SK-N-SH (cell line): ENCODE results near the gene KISS1R. TPM values are rescaled to one million over a fixed set of nuclear protein-coding genes. Genes with fewer than 3 reads are reported as not detected.

Source experiments
- CTCF ChIA-PET: fragments of 300-600, 350-600 bp; formaldehyde crosslinking; extraction: SDS; loops from one replicate; lab custom pipeline; 2021; lab: Yijun Ruan, JAX
- POLR2A ChIA-PET: fragments of 350-600 bp; sonication (Branson Sonifier 250); formaldehyde crosslinking; extraction: SDS; loops from one replicate; lab custom pipeline; 2020; ENCODE audit warnings: antibody characterized with exemption, inconsistent platforms; lab: Yijun Ruan, JAX
- DNase-seq: peaks from one replicate; pipeline ENCODE4 v3.0.0; 2012
- H2AFZ ChIP-seq: fragments of 200-600 bp; sonication (generic); 2 replicates; pipeline ENCODE4 v1.8.1; 2016; ENCODE audit warnings: antibody characterized with exemption, mild to moderate bottlenecking, low read depth
- H3F3A ChIP-seq: fragments of 200-600 bp; sonication (generic); replicated peaks from 2 replicates; pipeline ENCODE3; 2016; ENCODE audit warnings: antibody characterized with exemption, mild to moderate bottlenecking; ENCODE audit not compliant: insufficient read depth
- H3K27ac ChIP-seq, 2 experiments: fragments of 200-500 bp in 1 of 2; fragments of 200-600 bp in 1 of 2; sonication (Bioruptor generic) in 1 of 2; sonication (generic), shearing (Covaris generic) in 1 of 2; 2 replicates each; pipeline versions ENCODE4 v1.5.1 to v1.6.1; 2014 to 2016; ENCODE audit warnings: low read depth in 2 of 2, inconsistent platforms in 1 of 2, low read length in 1 of 2, mild to moderate bottlenecking in 1 of 2, mixed read lengths in 1 of 2
- H3K27me3 ChIP-seq: fragments of 200-600 bp; sonication (generic), shearing (Covaris generic); 2 replicates; pipeline ENCODE4 v1.6.1; 2016; ENCODE audit warnings: mixed run types; ENCODE audit not compliant: insufficient read depth
- H3K36me3 ChIP-seq, 2 experiments: fragments of 200-500 bp in 1 of 2; fragments of 200-600 bp in 1 of 2; sonication (Bioruptor generic) in 1 of 2; sonication (generic) in 1 of 2; replicated peaks in 1 of 2; 2 replicates each; pipeline versions ENCODE3 to v1.5.1; 2014 to 2016; ENCODE audit warnings: low read length in 1 of 2, mild to moderate bottlenecking in 1 of 2; ENCODE audit not compliant: insufficient read depth in 2 of 2, control insufficient read depth in 1 of 2
- H3K4me1 ChIP-seq, 2 experiments: fragments of 200-500 bp in 1 of 2; fragments of 200-600 bp in 1 of 2; sonication (Bioruptor generic) in 1 of 2; sonication (generic), shearing (Covaris generic) in 1 of 2; 2 replicates each; pipeline versions ENCODE4 v1.5.1 to v1.6.1; 2014 to 2016; ENCODE audit warnings: low read depth in 1 of 2, low read length in 1 of 2, mixed run types in 1 of 2; ENCODE audit not compliant: insufficient read depth in 2 of 2, control insufficient read depth in 1 of 2
- H3K4me2 ChIP-seq: fragments of 200-600 bp; sonication (generic), shearing (Covaris generic); 2 replicates; pipeline ENCODE4 v1.6.1; 2017; ENCODE audit warnings: mixed run types
- H3K4me3 ChIP-seq, 2 experiments: fragments of 200-500 bp in 1 of 2; fragments of 200-600 bp in 1 of 2; sonication (Bioruptor generic) in 1 of 2; sonication (generic), shearing (Covaris generic) in 1 of 2; 2 replicates each; pipeline versions ENCODE4 v1.5.1 to v1.8.1; 2014 to 2016; ENCODE audit warnings: low read depth in 2 of 2, inconsistent platforms in 1 of 2, low read length in 1 of 2, mild to moderate bottlenecking in 1 of 2, mixed read lengths in 1 of 2, moderate library complexity in 1 of 2
- H3K79me2 ChIP-seq: fragments of 200-600 bp; sonication (generic); 2 replicates; pipeline ENCODE4 v1.8.1; 2017; ENCODE audit warnings: mild to moderate bottlenecking; ENCODE audit not compliant: insufficient read depth
- H3K9ac ChIP-seq: fragments of 200-600 bp; sonication (generic); 2 replicates; pipeline ENCODE4 v1.6.1; 2017; ENCODE audit warnings: mixed run types
- H3K9me2 ChIP-seq: fragments of 200-600 bp; sonication (generic); 2 replicates; pipeline ENCODE4 v1.6.1; 2017; ENCODE audit warnings: mixed run types
- H3K9me3 ChIP-seq: fragments of 200-600 bp; sonication (generic); 2 replicates; pipeline ENCODE4 v1.6.1; 2017; ENCODE audit warnings: mixed run types, mild to moderate bottlenecking, moderate library complexity
- H4K20me1 ChIP-seq: fragments of 200-600 bp; sonication (generic); 2 replicates; pipeline ENCODE4 v1.6.1; 2017; ENCODE audit warnings: mild to moderate bottlenecking, mixed run types; ENCODE audit not compliant: insufficient read depth
- ELF1 ChIP-seq: IDR thresholded peaks from 2 replicates; pipeline ENCODE4 v1.4.0; 2012
- GATA2 ChIP-seq: sonication (generic); formaldehyde crosslinking; IDR thresholded peaks from 2 replicates; pipeline ENCODE4 v1.5.0; 2020; ENCODE audit warnings: mild to moderate bottlenecking, missing genetic modification reagents
- NFIC ChIP-seq: IDR thresholded peaks from 2 replicates; pipeline ENCODE4 v1.4.0; 2012; ENCODE audit warnings: borderline replicate concordance
- PBX3 ChIP-seq: IDR thresholded peaks from 2 replicates; pipeline ENCODE4; 2012
- RFX5 ChIP-seq: IDR thresholded peaks from 2 replicates; pipeline ENCODE4 v1.6.1; 2012; ENCODE audit warnings: mild to moderate bottlenecking, improper control_type of control experiment, low read length
- SIN3A ChIP-seq: IDR thresholded peaks from 2 replicates; pipeline ENCODE4 v1.6.1; 2012; ENCODE audit warnings: low read depth, mild to moderate bottlenecking, low read length, moderate library complexity, borderline replicate concordance
- TCF12 ChIP-seq: IDR thresholded peaks from 2 replicates; pipeline ENCODE4 v1.4.0; 2012
- TEAD4 ChIP-seq: IDR thresholded peaks from 2 replicates; pipeline ENCODE4 v1.4.0; 2012; ENCODE audit warnings: mild to moderate bottlenecking, borderline replicate concordance; ENCODE audit not compliant: insufficient read depth
- YY1 ChIP-seq: IDR thresholded peaks from 2 replicates; pipeline ENCODE4 v1.4.0; 2012; ENCODE audit warnings: low read depth, mild to moderate bottlenecking
- ZBTB33 ChIP-seq: IDR thresholded peaks from 2 replicates; pipeline ENCODE4 v1.4.0; 2012; ENCODE audit warnings: low read depth, borderline replicate concordance
- WGBS: methylation state at CpG from one replicate; pipeline ENCODE4 v1.1.6; 2017; ENCODE audit warnings: low lambda C conversion rate; 5-methylcytosine and 5-hydroxymethylcytosine counted together
- polyA plus RNA-seq, 3 experiments: library from polyadenylated mRNA; depleted of rRNA; stranded (reverse); fragments of >200 nt; gene quantifications; 2 replicates each; pipeline ENCODE4 v1.2.3, GENCODE V29; 2012
- TF ChIP-seq, protein P1 (sequence below): IDR thresholded peaks from 2 replicates; pipeline ENCODE4 v1.4.0; 2012; ENCODE audit warnings: low read depth, borderline replicate concordance

The KISS1R gene
- polyA plus RNA-seq, 1 of the 3 experiments (the other 2 are of a cell fraction), result not detected

DNA sequence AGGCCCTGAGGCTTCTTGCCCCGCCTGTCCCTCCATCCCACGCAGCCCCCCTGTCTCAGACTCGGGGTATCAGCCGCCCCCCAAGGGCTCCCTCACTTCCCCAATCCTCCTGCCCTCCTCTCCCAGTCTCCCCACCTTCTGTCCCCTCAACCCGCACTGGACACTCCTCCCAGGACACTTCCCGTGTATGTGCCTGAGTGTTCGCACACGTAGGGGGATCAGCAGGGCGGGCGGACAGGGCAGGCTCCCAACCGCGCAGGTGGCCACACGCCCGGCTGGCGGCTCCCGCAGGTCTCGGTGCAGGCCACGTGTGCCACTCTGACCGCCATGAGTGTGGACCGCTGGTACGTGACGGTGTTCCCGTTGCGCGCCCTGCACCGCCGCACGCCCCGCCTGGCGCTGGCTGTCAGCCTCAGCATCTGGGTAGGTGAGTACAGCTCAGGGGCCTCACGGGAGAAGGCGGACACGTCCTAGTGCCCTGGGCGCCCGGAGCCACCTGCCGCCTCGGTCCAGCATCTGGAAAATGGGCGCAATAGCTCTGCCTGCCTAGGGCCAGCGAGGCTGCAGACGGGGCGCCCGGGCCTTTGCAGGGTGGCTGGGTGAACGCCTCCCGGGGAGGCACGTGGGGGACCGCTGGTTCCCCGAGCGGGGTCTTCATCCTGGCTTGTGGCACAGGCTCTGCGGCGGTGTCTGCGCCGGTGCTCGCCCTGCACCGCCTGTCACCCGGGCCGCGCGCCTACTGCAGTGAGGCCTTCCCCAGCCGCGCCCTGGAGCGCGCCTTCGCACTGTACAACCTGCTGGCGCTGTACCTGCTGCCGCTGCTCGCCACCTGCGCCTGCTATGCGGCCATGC lies 2.3 kb downstream of the KISS1R start:
- H3K9me2 ChIP-seq, result no peaks in the 10 kb centered on the region
- no peak overlapping the region for H3K27ac ChIP-seq
- H2AFZ ChIP-seq, result no peak overlapping the region
- H3K9me3 ChIP-seq, result no peaks in the 10 kb centered on the region
- no peaks in the 10 kb centered on the region for H4K20me1 ChIP-seq
- no peak overlapping the region for H3K9ac ChIP-seq
- POLR2A ChIA-PET, result no interaction called here
- peaks cover 26% of the 10 kb centered on the region for H3F3A ChIP-seq
- WGBS, result 16% methylated on average over 27 of the region's 68 CpGs
- H3K4me3 ChIP-seq, result no peak overlapping the region
- CTCF ChIA-PET, result interaction anchor here (0.7 to 11.2 kb wide), 7 partner anchors 10 to 149 kb away, joined by 3 to 161 read pairs (median 5); partner anchors contain the start of genes CFD and WDR18
- H3K79me2 ChIP-seq, result no peaks in the 10 kb centered on the region
- no peaks in the 10 kb centered on the region for H3K36me3 ChIP-seq
- DNase-seq, result no peak
- no peak overlapping the region for H3K4me2 ChIP-seq
- TF ChIP-seq ELF1 (no peak), NFIC (no peak)
- peaks cover under 1 to 17% of the 10 kb centered on the region in 2 experiments; a peak in 1 of 4 replicates for H3K4me1 ChIP-seq
- H3K27me3 ChIP-seq, result peaks cover 41% of the 10 kb centered on the region

DNA sequence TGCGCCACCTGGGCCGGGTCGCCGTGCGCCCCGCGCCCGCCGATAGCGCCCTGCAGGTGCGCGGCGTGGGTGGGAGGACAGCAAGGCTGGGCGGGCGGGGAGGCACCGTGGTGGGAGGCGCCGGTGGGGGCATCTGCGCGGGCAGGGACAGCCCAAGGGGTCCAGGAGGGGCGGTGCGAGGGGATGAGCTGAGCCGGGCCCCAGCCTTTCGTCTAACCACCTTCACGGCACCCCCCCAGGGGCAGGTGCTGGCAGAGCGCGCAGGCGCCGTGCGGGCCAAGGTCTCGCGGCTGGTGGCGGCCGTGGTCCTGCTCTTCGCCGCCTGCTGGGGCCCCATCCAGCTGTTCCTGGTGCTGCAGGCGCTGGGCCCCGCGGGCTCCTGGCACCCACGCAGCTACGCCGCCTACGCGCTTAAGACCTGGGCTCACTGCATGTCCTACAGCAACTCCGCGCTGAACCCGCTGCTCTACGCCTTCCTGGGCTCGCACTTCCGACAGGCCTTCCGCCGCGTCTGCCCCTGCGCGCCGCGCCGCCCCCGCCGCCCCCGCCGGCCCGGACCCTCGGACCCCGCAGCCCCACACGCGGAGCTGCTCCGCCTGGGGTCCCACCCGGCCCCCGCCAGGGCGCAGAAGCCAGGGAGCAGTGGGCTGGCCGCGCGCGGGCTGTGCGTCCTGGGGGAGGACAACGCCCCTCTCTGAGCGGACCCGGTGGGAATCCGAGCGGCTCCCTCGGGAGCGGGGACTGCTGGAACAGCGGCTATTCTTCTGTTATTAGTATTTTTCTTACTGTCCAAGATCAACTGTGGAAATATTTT lies 3.1 kb downstream of the KISS1R start:
- Histone ChIP-seq H3K9me3 (no peaks in the 10 kb centered on the region), H3K27me3 (peaks cover 41% of the 10 kb centered on the region), H3K9me2 (no peaks in the 10 kb centered on the region), H3K4me2 (no peak overlapping the region), H2AFZ (no peak overlapping the region), H3K4me3 (peak overlapping the region in 1 of 2 experiments; percentile 35; a peak in 1 of 4 replicates), H4K20me1 (no peaks in the 10 kb centered on the region), H3K27ac (no peak overlapping the region), H3F3A (peaks cover 18% of the 10 kb centered on the region), H3K79me2 (no peaks in the 10 kb centered on the region), H3K36me3 (no peaks in the 10 kb centered on the region), H3K9ac (no peak overlapping the region), H3K4me1 (peaks cover 7 to 21% of the 10 kb centered on the region in 2 experiments; a peak in 1 of 4 replicates)
- DNase-seq, result no peak
- ChIA-PET POLR2A (no interaction called here), CTCF (interaction anchor here (0.7 to 11.2 kb wide), 12 partner anchors 9 to 321 kb away, joined by 3 to 161 read pairs (median 5); partner anchors contain the start of genes ATP5F1D, CFD and WDR18)
- TF ChIP-seq ZBTB33 (no peak), SIN3A (no peak), GATA2 (CRISPR knock-in tag) (no peak), PBX3 (no peak), TEAD4 (no peak), TCF12 (no peak), RFX5 (no peak), YY1 (no peak)
- TF ChIP-seq, protein P1, sequence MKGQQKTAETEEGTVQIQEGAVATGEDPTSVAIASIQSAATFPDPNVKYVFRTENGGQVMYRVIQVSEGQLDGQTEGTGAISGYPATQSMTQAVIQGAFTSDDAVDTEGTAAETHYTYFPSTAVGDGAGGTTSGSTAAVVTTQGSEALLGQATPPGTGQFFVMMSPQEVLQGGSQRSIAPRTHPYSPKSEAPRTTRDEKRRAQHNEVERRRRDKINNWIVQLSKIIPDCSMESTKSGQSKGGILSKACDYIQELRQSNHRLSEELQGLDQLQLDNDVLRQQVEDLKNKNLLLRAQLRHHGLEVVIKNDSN, result no peak
- 19% methylated on average over 14 of the region's 84 CpGs for WGBS
